Measurements from ENCODE around the gene GPR89A. TPM values are rescaled to one million over a fixed set of nuclear protein-coding genes. Genes with fewer than 3 reads are reported as not detected.
"Not testable (repeated sequence)": the region's sequence is repeated elsewhere in the genome, so short reads cannot be mapped to it uniquely, and the experiment has no call there.

GPR89A gene
- total and polyA plus RNA-seq, 10 of the 15 experiments (the other 5 are each of a cell fraction or from before 2014, with no cell fraction given) = 15.0 to 34.8 (median 26.9) TPM

DNA sequence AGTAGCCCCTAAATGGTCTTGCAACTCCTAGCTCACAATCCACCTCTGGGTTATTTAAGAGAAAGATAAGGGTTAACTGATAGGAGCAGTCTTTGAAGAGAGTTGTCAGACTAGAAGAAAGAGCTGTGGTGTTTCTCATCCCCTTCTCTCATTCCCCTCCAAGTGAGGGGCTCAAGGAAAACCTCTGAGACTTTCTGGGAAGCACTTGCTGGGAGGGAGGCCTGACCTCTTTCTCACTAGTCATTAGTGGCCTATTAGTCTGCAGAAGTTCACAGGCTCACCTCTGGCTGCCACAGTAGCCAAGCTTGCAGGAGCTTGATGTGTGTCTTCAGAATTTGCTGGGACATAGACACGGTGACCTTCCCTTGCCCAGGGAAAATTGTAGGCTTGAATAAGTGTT is 6.2 kb upstream of the GPR89A start:
- ATAC-seq (no peak), FAIRE-seq (no peak), DNase-seq (ENCODE audit: low read depth, low spot score) (no peak)
- H3K9me3 ChIP-seq (replicated peaks; ENCODE audit: control insufficient read depth, insufficient read depth, low read length) = no peaks in the 10 kb centered on the region
- H2AFZ ChIP-seq (ENCODE audit: control insufficient read depth, low read depth, low read length) = no peak overlapping the region
- no peaks in the 10 kb centered on the region for H4K20me1 ChIP-seq (ENCODE audit: control insufficient read depth, insufficient read depth)
- peaks cover 5% of the 10 kb centered on the region; the same call in 1 of the 2 replicates for H3K4me1 ChIP-seq (ENCODE audit: control insufficient read depth, insufficient read depth, low read length)
- no peaks in the 10 kb centered on the region for H3K79me2 ChIP-seq (ENCODE audit: control insufficient read depth, insufficient read depth, low read length)
- ChIA-PET SMC1A (ENCODE audit: uncharacterized antibody, unreplicated experiment) (no interaction called here), CTCF (no interaction called here), POLR2A (interaction anchor here (0.6 kb wide), 1 partner anchor 155 kb away, joined by 3 read pairs; no protein-coding TSS in a partner anchor), RAD21 (ENCODE audit: unreplicated experiment) (interaction anchor here (1.0 kb wide), 1 partner anchor 120 kb away, joined by 3 read pairs; no protein-coding TSS in a partner anchor)
- intact Hi-C loops (cut with micrococcal nuclease; ENCODE audit: unreplicated experiment) (no loop called here), in situ Hi-C loops (cut with MboI) (no loop called here)
- H3K36me3 ChIP-seq (ENCODE audit: control insufficient read depth in 2 of 2, insufficient read depth in 2 of 2, low read length in 1 of 2) = no peaks in the 10 kb centered on the region
- 7% methylated on average over 1 of the region's 1 CpG for WGBS (ENCODE audit: insufficient coverage, insufficient replicate concordance, low lambda C conversion rate, missing lambda C conversion rate)
- no peak overlapping the region for H3K4me2 ChIP-seq (ENCODE audit: control insufficient read depth, insufficient read depth)
- no TSS peak for BruUV-seq (replicated peaks)
- H3K9ac ChIP-seq (ENCODE audit: control insufficient read depth, insufficient read depth, low read length) = no peak overlapping the region
- H3K27ac ChIP-seq (ENCODE audit: control insufficient read depth, insufficient read depth) = no peak overlapping the region
- no peak overlapping the region for H3K4me3 ChIP-seq
- no peaks in the 10 kb centered on the region for H3K27me3 ChIP-seq (replicated peaks in 1 of 2; ENCODE audit: control insufficient read depth in 2 of 2, insufficient read depth in 2 of 2, low read length in 1 of 2)
- TF ChIP-seq ZNF207 (IDR thresholded peaks at IDR 0.05; ENCODE audit: borderline replicate concordance) (no peak), SRF (IDR thresholded peaks at IDR 0.05; ENCODE audit: low read depth in 2 of 2, low read length in 2 of 2) (no peak), NFIC (IDR thresholded peaks at IDR 0.05; ENCODE audit: low read depth, low read length) (no peak), SP1 (IDR thresholded peaks at IDR 0.05; ENCODE audit: low read depth, low read length) (no peak), SMAD1 (IDR thresholded peaks at IDR 0.05; ENCODE audit: low read depth, partially characterized antibody) (no peak), ATF7 (IDR thresholded peaks at IDR 0.05; ENCODE audit: low read depth) (no peak), ZBED1 (IDR thresholded peaks at IDR 0.05; ENCODE audit: borderline replicate concordance) (no peak), RELB (IDR thresholded peaks at IDR 0.05; ENCODE audit: low read depth) (no peak), TARDBP (IDR thresholded peaks at IDR 0.05; ENCODE audit: borderline replicate concordance) (no peak), LARP7 (IDR thresholded peaks at IDR 0.05) (no peak), IKZF1 (conservative IDR thresholded peaks at IDR 0.05) (no peak)
- TF ChIP-seq, protein P1, sequence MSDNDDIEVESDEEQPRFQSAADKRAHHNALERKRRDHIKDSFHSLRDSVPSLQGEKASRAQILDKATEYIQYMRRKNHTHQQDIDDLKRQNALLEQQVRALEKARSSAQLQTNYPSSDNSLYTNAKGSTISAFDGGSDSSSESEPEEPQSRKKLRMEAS (IDR thresholded peaks at IDR 0.05; ENCODE audit: low read depth, low read length) = no peak

GRCh38 chr1:145606840-145607239 is 948 bp upstream of the GPR89A start:
- CTCF ChIA-PET; BruUV-seq (replicated peaks): not testable (repeated sequence)

More at GRCh38 chr1:145606840-145607239, 948 bp upstream of the GPR89A start:
- ATAC-seq; FAIRE-seq; DNase-seq (ENCODE audit: low read depth, low spot score); H3K4me2 ChIP-seq (ENCODE audit: control insufficient read depth, insufficient read depth); H3K4me3 ChIP-seq; in situ Hi-C loops (cut with MboI); H3K9me3 ChIP-seq (replicated peaks; ENCODE audit: control insufficient read depth, insufficient read depth, low read length); H3K27ac ChIP-seq (ENCODE audit: control insufficient read depth, insufficient read depth); SMC1A ChIA-PET (ENCODE audit: uncharacterized antibody, unreplicated experiment); H3K79me2 ChIP-seq (ENCODE audit: control insufficient read depth, insufficient read depth, low read length); H3K9ac ChIP-seq (ENCODE audit: control insufficient read depth, insufficient read depth, low read length); H4K20me1 ChIP-seq (ENCODE audit: control insufficient read depth, insufficient read depth); H3K4me1 ChIP-seq (ENCODE audit: control insufficient read depth, insufficient read depth, low read length); RAD21 ChIA-PET (ENCODE audit: unreplicated experiment); intact Hi-C loops (cut with micrococcal nuclease; ENCODE audit: unreplicated experiment); H3K36me3 ChIP-seq (ENCODE audit: control insufficient read depth in 2 of 2, insufficient read depth in 2 of 2, low read length in 1 of 2); H3K27me3 ChIP-seq (replicated peaks in 1 of 2; ENCODE audit: control insufficient read depth in 2 of 2, insufficient read depth in 2 of 2, low read length in 1 of 2); POLR2A ChIA-PET; H2AFZ ChIP-seq (ENCODE audit: control insufficient read depth, low read depth, low read length): not testable (repeated sequence)
- 62% methylated on average over 4 of the region's 5 CpGs for WGBS (ENCODE audit: insufficient coverage, insufficient replicate concordance, low lambda C conversion rate, missing lambda C conversion rate)

Measured in GM12878 (cell line).